GM19452 (cell line): ENCODE results near the gene SLC22A14.
"Not testable (repeated sequence)": the region's sequence is repeated elsewhere in the genome, so short reads cannot be mapped to it uniquely, and the experiment has no call there.

Experiments
- ATAC-seq: cut with Tn5 transposase; IDR thresholded peaks from one replicate; pipeline ENCODE4 v1.9.1; 2021; ENCODE audit not compliant: unreplicated experiment

Gene SLC22A14

DNA sequence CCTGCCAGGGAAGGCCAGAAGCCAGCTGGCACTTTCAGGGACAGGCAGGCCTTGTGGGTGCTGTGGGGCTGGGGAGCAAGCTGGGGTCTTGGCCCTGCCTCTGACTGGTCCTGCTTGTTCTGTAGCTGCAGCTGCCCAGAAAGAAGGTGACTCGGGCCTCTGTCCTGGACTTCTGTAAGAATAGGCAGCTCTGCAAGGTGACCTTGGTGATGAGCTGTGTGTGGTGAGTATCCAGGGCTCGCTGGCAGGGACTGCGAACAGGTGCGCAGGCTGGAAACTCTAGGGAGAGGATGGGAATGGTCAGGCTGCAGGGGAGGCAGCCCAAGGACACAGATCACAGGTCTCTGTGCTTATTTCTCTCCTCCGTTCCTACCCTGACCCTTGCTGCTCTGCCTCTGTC, 31.2 kb downstream of the SLC22A14 start:
- no peak for ATAC-seq

DNA sequence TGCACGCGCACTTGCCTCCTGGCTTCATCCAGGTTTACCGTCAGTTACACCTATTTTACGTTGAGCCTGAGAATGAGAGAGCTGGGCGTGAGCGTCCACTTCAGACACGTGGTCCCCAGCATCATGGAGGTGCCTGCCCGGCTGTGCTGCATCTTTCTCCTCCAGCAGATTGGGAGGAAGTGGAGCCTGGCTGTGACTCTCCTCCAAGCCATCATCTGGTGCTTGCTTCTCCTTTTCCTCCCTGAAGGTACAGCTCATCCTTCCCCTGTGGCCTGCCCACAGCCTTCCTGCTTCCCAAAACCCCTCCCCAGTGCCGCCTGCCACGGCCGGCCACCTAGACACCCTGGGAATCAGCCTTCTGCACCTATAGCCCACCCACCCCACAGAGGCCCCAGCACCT, 31.6 kb downstream of the SLC22A14 start:
- no peak for ATAC-seq

DNA sequence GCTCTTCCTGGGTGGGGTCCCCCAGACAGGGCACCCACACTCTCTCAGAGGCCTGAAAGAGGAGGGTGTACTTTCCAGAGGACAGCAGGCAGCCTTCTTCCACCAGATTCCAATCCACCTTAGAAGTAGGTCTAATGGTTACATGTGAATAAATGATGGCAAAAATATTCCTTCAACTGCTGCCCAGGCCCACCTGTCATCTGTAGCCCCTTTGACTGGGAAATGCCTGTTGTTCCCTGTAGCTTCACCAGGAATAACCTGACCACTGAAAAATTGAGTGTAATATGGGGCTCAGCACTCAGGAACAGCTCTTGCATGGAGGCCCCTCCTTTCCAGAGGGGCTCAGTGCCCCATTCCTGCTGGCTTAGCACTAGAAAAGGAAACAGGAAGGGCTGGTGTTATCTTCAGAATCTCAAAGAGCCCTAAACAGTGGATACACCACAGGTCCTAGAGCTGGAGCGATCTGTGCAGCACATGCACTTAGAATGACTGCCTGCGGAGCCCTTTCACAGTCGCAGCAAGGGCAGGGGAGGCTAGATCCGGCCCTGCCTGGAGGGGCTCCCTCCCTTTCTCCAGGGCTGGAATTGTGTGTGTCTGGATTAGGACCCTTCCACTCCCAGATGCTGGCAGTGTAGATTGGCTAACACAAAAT, 32.1 kb downstream of the SLC22A14 start:
- no peak for ATAC-seq

DNA sequence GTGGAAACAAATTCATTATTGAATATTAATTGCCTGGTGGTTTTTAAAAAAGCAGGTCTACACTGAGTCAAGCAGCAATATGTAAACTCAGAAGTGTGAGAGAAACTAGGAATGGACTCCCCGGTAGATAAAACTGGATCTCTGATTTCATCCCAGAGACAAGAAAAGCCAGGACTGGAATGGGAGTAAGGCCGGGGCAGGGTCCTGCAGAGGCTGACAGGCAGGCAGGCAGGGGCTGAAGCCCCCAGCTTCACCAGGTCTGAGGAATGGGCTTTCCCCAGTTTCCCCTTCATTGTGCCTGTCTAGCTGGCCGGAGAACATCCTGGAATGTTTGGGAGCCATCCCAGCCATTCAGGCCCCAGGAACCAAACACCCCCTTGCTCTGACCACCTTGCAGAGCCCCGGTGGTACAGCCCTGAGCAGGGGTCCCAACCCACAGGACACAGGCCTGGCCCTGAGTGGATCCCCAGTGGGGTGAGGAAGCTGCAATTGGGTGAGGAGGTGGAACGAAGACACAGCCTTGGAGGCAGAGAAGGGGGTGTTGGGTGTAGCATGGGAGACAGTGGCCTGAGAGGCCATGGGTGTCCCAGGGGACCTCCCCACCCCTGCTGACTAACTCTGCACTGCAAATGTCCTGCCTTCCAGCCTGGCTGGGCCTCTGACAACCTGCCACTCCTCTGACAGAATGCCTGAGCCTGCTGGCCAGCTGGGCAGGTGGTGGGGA, 32.8 kb downstream of the SLC22A14 start:
- ATAC-seq: no peak

DNA sequence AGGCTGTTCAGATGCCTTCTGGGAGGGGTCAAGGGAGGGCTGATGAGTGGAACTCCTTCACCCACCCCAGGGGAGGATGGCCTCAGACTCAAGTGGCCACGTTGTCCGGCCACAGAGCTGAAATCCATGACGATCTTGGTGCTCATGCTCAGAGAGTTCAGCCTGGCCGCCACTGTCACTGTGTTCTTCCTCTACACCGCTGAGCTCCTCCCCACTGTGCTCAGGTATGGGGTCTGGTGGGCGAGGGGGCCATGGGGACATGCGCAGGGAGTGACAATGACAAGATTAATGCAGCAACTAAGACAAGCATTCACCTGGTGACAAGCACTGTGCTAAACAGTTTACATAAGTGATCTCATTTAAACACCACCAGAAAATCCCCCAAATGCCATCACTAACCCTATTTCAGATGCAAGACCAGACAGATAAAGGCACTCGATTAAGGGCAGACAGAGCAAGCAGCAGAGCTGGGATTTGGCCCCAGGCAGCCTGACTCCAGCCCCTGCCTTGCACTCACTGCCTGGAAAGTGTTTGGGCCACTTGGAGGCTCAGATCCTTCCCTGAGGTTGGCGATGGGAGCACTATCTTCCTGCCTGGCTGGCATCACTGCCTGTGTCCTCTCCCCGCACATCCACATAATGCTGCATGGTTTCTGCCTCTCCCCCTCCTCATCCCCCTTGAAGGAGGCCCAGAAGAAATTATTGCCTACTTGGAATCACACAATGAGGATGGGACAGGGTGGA, 33.6 kb downstream of the SLC22A14 start:
- ATAC-seq: no peak

DNA sequence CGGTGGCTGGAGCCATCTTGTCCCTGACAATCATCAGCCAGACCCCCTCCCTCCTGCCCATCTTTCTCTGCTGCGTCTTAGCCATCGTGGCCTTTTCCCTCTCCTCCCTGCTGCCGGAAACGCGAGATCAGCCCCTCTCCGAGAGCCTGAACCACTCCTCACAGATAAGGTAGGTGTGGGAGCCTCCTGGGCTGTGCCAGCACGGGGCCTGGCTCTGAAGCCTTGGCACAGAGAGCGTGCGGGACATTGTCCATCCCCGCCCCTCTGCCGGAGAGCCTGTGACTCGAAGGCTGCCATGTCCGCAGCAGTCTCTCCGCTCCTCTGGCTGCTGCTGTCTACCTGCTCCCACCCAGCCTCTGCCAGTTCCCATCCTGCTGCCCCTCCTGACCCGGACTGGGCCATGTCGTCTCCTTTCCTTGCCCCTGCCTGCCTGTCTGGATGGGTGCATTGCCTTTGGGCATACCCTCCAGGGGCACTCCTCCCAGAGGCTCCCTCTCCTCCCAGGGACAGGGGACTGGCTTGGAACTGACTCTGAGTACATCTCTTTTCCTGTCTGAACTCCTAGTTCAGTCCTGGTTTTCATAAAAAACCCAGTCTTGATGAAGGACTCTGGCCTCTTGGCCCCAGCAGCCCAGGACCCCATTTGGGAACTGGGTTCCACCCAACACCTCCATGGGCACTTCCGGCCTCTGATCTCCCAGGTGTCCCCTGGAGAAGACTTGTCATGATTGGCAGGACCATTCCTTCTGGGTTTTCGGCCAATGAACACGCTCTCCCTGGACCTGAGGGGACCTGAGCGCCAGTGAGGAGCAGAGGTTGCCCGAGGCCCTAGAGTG, 34.5 kb downstream of the SLC22A14 start:
- ATAC-seq: no peak

DNA sequence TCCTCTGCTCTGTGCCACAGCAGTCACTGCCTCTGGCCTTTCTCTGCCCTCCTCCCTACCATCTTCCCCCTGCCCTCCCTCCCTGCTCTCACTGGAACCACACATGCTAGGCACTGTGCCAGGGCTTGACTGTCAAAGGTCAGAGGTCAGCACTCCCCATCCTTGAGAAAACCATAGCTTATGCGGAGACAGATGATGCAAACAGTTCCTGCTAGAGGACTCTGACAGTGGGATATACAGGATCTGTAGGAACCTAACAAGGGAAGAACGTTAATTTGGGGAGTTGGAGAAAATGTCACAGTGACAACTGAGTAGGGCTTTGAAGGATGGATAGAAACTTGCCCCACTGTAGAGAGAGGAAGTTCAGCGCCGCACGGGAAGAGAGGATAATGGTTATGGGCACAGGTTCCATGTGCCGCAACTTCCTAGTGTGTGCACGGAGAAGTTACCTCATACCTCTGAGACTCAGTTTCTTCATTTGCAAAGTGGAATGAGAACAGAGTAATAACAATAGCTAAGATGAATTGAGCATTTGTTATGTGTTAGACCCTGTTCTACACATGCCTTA, 35.2 kb downstream of the SLC22A14 start:
- ATAC-seq: no peak

DNA sequence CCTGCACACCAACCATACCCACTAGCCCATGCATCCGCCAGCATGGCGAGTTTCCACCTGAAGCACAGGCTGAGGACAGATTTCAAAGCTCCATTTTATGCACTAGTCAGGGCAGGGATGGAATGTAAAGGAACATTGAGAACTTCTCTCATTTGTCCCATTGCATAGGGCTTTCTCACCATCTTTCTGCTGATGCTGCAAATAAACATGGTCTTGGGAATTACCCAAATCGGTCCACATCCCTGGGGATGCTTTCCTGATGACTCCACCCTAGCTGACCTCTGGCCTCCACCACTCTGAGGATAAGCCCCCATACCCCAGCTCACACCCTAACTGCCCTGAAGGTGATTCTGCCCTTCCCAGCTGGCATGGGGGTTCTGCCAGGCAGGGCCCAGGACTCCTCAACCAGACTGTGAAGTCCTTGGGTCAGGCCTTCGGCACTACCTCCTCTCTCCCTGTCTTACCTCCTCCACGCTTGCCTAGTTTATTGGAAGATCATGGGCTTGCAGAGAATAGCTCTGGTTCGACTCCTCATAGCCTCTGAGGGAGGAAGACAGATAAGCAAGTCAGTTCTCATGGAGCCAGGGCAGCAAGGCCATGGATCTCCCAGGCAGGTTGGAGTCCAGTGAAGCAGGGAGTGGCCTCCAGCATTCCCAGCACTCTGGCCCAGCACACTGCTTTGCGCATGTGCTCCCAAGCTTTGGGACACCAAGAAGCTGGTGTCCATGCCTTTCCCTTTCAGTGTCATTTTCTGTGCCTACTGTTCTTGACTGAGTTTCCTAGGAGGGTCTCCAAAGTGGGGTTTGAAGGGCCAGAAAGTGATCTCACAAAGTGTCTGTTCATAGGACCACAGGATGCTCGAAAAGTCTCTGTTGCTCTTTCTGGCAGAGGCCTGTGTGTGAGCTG, 36.9 kb downstream of the SLC22A14 start:
- ATAC-seq: no peak

DNA sequence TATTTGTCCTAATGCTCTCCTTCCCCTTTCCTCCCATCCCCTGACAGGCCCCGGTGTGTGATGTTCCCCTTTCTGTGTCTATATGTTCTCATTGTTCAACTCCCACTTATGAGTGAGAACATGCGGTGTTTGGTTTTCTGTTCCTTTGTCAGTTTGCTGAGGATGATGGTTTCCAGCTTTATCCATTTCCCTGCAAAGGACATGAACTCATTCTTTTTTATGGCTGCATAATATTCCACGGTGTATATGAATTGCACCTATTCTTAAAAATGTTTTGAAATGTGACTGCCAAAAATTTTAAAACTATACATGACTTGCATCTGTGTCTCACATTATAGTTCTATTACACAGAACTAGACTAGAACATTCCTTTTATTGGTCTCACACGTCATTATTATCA, 38.5 kb downstream of the SLC22A14 start:
- ATAC-seq: not testable (repeated sequence)

DNA sequence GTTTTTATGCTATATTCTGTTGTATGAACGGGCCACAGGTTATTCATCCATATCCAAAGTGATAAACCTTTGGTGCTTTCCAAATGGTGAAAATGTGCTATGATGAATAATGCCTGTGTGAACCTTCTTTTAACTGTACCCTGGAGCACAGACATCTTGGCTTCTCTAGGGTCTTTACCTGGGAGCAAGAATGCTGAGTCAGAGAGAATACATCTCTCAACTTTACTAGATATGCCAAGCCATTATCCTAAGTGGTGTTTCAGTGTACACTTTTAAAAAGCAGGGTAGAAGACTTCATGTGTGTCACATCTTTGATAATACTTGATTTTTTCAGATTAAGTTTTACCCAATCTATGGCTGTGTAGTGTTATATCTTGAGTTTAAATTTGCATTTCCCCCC, 41.0 kb downstream of the SLC22A14 start:
- ATAC-seq: no peak

DNA sequence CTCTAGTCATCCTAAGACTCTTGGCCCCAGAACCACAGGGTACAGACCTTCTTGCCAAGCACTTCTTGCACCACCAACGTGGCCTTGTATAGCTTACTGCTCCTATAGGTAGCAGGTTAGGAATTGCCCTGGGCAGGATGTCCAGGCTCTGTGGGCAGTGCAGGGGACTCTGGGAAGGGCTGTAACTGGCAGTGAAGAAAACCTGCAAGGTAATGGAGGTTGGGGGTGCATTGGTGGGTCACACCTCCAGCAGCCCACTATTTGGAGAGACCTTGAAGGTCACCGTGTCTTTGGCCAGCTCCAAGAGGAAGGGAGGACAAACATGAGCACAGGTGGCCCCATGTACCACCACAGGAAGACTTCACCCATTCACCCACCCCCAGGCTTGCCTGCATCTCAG, 43.2 kb downstream of the SLC22A14 start:
- no peak for ATAC-seq

DNA sequence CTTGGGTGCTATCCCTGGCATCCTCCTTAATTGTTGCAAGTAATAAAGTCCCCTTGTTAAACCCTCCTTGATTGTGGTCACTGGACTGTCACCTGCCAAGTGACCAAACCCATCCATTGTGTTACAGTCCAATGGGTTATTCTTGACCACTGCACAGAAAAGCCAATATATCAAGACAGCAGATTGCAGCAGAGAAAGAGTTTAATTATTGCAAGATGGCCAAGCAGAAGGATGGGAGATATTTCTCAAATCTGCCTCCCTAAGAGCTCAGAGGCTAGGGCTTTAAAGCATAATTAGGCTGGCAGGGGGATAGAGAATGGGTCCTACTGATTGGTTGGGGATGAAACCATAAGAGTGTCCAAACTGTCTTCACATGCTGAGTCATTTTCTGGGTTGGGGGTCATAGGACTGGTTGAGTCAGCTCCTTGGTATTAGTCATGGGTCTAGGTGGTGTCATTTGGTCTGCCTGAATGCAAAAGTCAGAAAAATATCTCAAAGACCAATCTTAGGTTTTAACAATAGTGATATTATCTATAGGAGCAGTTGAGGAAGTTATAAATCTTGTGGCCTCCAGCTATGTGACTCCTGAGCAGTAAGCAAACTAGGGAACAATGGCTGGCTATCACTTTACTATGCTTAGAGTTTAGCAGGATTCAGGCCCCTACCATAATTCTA, 45.4 kb downstream of the SLC22A14 start:
- no peak for ATAC-seq

DNA sequence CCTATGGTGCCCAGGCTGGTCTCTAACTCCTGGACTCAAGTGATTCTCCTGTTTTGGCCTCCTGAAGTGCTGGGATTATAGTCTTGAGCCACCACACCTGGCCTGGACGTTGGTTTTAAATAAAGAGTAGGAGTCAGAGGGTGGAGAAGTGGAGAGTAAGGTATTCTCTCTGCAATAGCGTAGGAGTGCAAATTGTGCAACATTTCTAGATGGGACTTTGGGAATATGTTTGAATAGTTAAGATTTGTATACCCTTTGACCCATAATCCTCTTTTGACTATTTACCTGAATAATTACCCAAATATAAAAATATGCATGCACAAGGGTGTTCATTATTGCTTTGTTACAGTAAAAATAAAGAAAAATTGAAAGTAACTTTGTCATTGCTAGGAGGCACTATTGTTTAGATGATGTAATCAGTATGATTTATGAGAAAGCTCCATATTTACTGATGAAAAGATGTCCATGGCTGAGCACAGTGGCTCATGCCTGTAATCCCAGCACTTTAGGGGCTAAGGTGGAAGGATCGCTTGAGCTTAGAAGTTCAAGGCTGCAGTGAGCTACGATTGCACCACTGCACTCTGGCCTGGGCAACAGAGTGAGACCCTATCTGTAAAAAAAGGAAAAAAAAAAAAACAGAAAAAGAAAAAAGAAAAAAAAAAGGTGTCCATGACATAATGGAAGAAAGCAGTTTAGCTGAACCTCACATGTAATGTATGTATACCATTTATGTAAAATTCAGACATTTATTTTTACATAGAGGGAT, 49.3 kb downstream of the SLC22A14 start:
- no peak for ATAC-seq

DNA sequence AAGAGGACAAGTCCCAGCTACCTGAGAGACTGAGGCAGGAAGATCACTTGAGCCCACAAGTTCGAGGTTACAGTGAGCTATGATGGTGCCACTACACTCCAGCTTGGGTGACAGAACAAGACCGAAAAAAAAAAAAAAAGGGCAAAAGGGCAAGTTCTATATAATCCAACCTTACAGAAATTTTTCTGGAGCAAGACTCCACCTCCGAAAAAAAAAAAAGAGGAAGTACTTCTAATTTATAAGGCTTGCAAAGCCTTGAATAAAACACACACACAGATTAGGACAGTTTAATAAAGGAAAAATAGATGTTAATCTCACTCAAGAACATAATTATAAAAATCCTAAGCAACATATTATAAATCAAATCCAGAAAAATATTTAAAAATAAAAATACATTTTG, 50.1 kb downstream of the SLC22A14 start:
- ATAC-seq: no peak

DNA sequence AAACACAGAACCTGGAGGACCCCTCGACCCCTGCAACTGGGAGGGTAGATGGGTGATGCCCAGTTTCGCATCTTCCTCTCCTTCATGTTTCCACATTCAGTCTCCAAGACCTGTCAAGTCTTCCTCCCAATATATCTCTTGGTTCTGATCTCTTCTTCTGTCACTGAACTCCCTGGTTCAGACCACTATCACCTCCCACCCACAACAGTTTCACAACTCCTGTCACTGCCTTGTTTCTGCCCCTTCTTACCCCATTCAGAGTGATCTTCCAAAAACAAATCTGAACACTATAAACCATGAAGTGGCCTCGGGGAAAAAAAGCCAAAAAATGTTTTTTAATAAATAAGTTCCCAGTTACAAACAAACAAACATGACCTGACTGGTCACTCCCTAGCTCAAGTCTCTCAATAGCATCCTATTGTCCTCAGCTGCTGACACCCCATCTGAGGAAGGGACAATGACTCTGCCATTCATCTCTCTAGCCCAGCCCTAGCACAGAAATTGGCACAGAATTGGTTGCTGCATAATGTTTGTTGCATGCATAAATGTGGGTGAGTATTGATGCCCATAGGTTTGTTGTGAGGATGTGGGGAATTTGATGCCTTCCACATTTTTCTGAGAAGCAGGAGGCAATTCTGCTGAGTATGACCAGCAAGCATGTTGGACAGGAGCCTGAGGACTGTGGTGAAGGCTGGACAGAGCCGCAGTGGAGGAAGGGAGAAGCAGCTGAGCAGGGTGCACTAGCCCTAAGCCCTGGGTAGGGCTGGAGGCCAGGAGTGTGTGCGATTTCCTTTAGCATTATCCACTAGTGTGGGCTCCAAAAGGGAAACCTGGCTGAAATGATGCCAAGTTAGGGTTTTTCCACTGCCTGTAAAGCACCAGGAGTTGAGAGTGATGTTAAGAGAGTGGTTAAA, 52.3 kb downstream of the SLC22A14 start:
- ATAC-seq: no peak

DNA sequence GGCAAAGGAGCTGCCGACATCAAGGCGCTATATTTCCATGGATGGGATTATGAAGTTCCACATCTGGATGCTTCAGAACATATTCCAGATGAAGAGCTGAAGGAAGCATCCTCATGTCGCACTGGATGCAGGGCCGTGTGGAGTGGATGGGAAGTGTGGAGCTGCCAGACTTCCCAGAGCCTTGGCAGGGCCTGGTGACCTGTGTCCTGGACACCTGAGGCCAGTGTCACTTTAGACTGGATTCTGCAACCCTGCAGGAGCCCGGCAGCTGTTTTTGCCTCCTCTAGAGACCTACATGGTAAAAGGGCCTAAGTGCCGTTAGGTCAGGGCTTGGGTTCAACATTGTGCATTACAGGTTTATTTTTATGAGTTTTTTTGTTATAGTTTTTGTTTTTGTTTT, 53.2 kb downstream of the SLC22A14 start:
- ATAC-seq: no peak

DNA sequence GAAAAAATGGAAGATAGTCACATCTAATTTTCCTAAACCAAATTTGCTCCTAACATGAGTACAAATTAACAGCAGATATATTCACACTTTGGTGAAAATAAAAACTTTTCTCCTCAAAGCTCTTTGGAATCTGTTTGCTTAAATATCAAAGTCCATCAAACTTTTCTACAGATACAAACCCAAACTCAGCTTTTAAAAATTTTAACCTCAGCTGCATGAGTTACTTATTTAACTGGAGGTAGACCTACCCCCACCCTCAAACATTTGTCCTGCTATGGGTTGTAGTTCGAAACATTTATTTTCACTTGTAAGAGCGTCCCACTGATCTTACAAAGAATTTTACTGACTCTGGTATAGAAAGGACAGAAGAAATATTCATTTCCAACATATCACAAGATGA, 55.6 kb downstream of the SLC22A14 start:
- no peak for ATAC-seq
